GM23338 (cell line): Measurements from ENCODE around the gene WFS1. TPM values are rescaled to one million over a fixed set of nuclear protein-coding genes. Genes with fewer than 3 reads are reported as not detected.

Experiments used
- ATAC-seq: fragments of 200-7000 bp; cut with Tn5 transposase; 3 replicates; pipeline ENCODE4 v1.9.1; 2020
- DNase-seq: peaks from one replicate; pipeline ENCODE4 v3.0.0-alpha.2; 2015; ENCODE audit warnings: low spot score
- H2AFZ ChIP-seq: fragments of 200-600 bp; sonication (generic); 2 replicates; pipeline ENCODE4 v1.8.0; 2016; ENCODE audit warnings: antibody characterized with exemption, mild to moderate bottlenecking, moderate library complexity
- H3F3A ChIP-seq: fragments of 200-600 bp; sonication (generic); replicated peaks from 2 replicates; pipeline ENCODE4 v1.8.0; 2017; ENCODE audit warnings: antibody characterized with exemption, mixed run types, low read depth
- H3K27ac ChIP-seq: fragments of 200-600 bp; sonication (generic); 2 replicates; pipeline ENCODE4 v1.6.1; 2016; ENCODE audit warnings: low read depth
- H3K27me3 ChIP-seq: fragments of 200-600 bp; sonication (generic); 2 replicates; pipeline ENCODE4 v1.8.0; 2016; ENCODE audit warnings: mild to moderate bottlenecking, mixed run types, moderate library complexity; ENCODE audit not compliant: insufficient read depth
- H3K36me3 ChIP-seq: fragments of 200-600 bp; sonication (generic); 2 replicates; pipeline ENCODE4 v1.8.0; 2016; ENCODE audit warnings: mild to moderate bottlenecking; ENCODE audit not compliant: insufficient read depth
- H3K4me1 ChIP-seq: fragments of 200-600 bp; sonication (generic); 2 replicates; pipeline ENCODE4 v1.8.0; 2016; ENCODE audit warnings: mild to moderate bottlenecking, moderate library complexity; ENCODE audit not compliant: insufficient read depth
- H3K4me2 ChIP-seq: fragments of 200-600 bp; sonication (generic); 2 replicates; pipeline ENCODE4 v1.7.1; 2017; ENCODE audit warnings: mixed run types
- H3K4me3 ChIP-seq: fragments of 200-600 bp; sonication (generic); 2 replicates; pipeline ENCODE4 v1.6.1; 2016; ENCODE audit warnings: mixed run types
- H3K79me2 ChIP-seq: fragments of 200-600 bp; sonication (generic); replicated peaks from 2 replicates; pipeline ENCODE4 v1.8.0; 2017; ENCODE audit warnings: mild to moderate bottlenecking; ENCODE audit not compliant: insufficient read depth
- H3K9me2 ChIP-seq: fragments of 200-600 bp; sonication (generic); 2 replicates; pipeline ENCODE4 v1.8.0; 2017; ENCODE audit not compliant: insufficient read depth
- H4K20me1 ChIP-seq: fragments of 200-600 bp; sonication (generic); replicated peaks from 2 replicates; pipeline ENCODE4 v1.8.0; 2017; ENCODE audit warnings: mild to moderate bottlenecking; ENCODE audit not compliant: insufficient read depth
- H3K27ac Mint-ChIP-seq: 2 replicates; pipeline ENCODE4 v1.8.0; 2020; ENCODE audit warnings: inconsistent platforms, mild to moderate bottlenecking, moderate library complexity, mixed read lengths
- H3K27me3 Mint-ChIP-seq: 3 replicates; pipeline ENCODE4 v1.8.0; 2022; ENCODE audit warnings: low read depth, mild to moderate bottlenecking, moderate library complexity, mixed read lengths, inconsistent platforms; ENCODE audit not compliant: insufficient read depth, poor library complexity
- H3K36me3 Mint-ChIP-seq: 3 replicates; pipeline ENCODE4 v1.8.0; 2021; ENCODE audit warnings: low read depth, mild to moderate bottlenecking, inconsistent platforms, moderate library complexity, mixed read lengths
- H3K4me1 Mint-ChIP-seq: 3 replicates; pipeline ENCODE4 v1.8.0; 2020; ENCODE audit warnings: mild to moderate bottlenecking, inconsistent platforms, mixed read lengths
- H3K4me3 Mint-ChIP-seq: 3 replicates; pipeline ENCODE4 v1.8.0; 2021; ENCODE audit warnings: moderate library complexity, mild to moderate bottlenecking, inconsistent platforms, mixed read lengths
- H3K9me3 Mint-ChIP-seq: 3 replicates; pipeline ENCODE4 v1.8.0; 2020; ENCODE audit warnings: moderate library complexity, mild to moderate bottlenecking, inconsistent platforms, mixed read lengths
- CREB1 ChIP-seq: fragments of 250-450 bp; sonication (Bioruptor Pico); IDR thresholded peaks from 2 replicates; pipeline ENCODE4 v1.5.0; 2020; ENCODE audit warnings: low read depth, mild to moderate bottlenecking, moderate library complexity
- CTCF ChIP-seq, 2 experiments: fragments of 200-600 bp in 1 of 2; sonication (generic) in 1 of 2; conservative IDR thresholded peaks; 2 replicates each; pipeline versions ENCODE4 v1.5.1 to v1.6.1; 2016 to 2017; ENCODE audit warnings: antibody characterized with exemption in 2 of 2, low read depth in 2 of 2, mild to moderate bottlenecking in 2 of 2, moderate library complexity in 1 of 2
- ETS1 ChIP-seq: IDR thresholded peaks from 2 replicates; pipeline ENCODE4 v1.6.1; 2016; ENCODE audit warnings: antibody characterized with exemption
- EZH2 ChIP-seq: fragments of 200-600 bp; sonication (generic); IDR thresholded peaks from one replicate; pipeline ENCODE4 v1.8.0; 2017; ENCODE audit warnings: antibody characterized with exemption, mild to moderate bottlenecking, low read depth; ENCODE audit not compliant: unreplicated experiment
- EZH2phosphoT487 ChIP-seq: fragments of 200-600 bp; sonication (generic); IDR thresholded peaks from one replicate; pipeline ENCODE4 v1.8.1; 2018; ENCODE audit warnings: antibody characterized with exemption; ENCODE audit not compliant: unreplicated experiment
- JUNB ChIP-seq: IDR thresholded peaks from one replicate; pipeline ENCODE4 v1.6.1; 2016; ENCODE audit warnings: antibody characterized with exemption; ENCODE audit not compliant: unreplicated experiment
- NANOG ChIP-seq: IDR thresholded peaks from 2 replicates; pipeline ENCODE4 v1.6.1; 2016; ENCODE audit warnings: antibody characterized with exemption, borderline replicate concordance
- POLR2AphosphoS5 ChIP-seq: IDR thresholded peaks from 2 replicates; pipeline ENCODE4 v1.6.1; 2016; ENCODE audit warnings: antibody characterized with exemption, low read depth
- REST ChIP-seq: IDR thresholded peaks from one replicate; pipeline ENCODE4 v1.6.1; 2018; ENCODE audit warnings: antibody characterized with exemption; ENCODE audit not compliant: unreplicated experiment
- STAT1 ChIP-seq: IDR thresholded peaks from one replicate; pipeline ENCODE4 v1.6.1; 2016; ENCODE audit warnings: antibody characterized with exemption; ENCODE audit not compliant: unreplicated experiment
- ZNF114 ChIP-seq: fragments of 250-450 bp; sonication (Bioruptor Pico); IDR thresholded peaks from 2 replicates; pipeline ENCODE4 v1.5.0; 2020; ENCODE audit warnings: mild to moderate bottlenecking, moderate library complexity
- ZNF331 ChIP-seq: fragments of 250-450 bp; sonication (Bioruptor Pico); IDR thresholded peaks from 2 replicates; pipeline ENCODE4 v1.5.0; 2020; ENCODE audit warnings: low read depth, mild to moderate bottlenecking, moderate library complexity
- ZNF462 ChIP-seq: fragments of 250-450 bp; sonication (Bioruptor Pico); IDR thresholded peaks from 2 replicates; pipeline ENCODE4 v1.5.0; 2020; ENCODE audit warnings: mild to moderate bottlenecking, moderate library complexity
- polyA plus RNA-seq: library from polyadenylated mRNA; unstranded; fragments of >200 nt; fragmentation: Nextera tagmentation; extraction: Ambion mirVana; gene quantifications from 2 replicates; pipeline ENCODE4 v1.2.1, GENCODE V29; 2016
- total RNA-seq: library from RNA; depleted of rRNA; stranded (reverse); fragments of >200 nt; shearing (Covaris generic); gene quantifications from 2 replicates; pipeline ENCODE4 v1.2.3, GENCODE V29; 2014

Gene WFS1
- total and polyA plus RNA-seq, 2 experiments from 2014 or later: 24.7 to 45.4 TPM

GRCh38 chr4:6299875-6300274, 30.2 kb downstream of the WFS1 start (continued):
- TF ChIP-seq ZNF462: no peak

- Histone ChIP-seq H2AFZ (no peak overlapping the region), H3K9me2 (no peaks in the 10 kb centered on the region), H3K36me3 (no peaks in the 10 kb centered on the region; the same call in 1 of the 2 replicates), H3F3A (no peaks in the 10 kb centered on the region), H3K27me3 (no peaks in the 10 kb centered on the region), H3K4me1 (no peaks in the 10 kb centered on the region), H3K4me3 (no peak overlapping the region), H4K20me1 (no peaks in the 10 kb centered on the region), H3K79me2 (no peaks in the 10 kb centered on the region; the same call in 1 of the 2 replicates), H3K27ac (no peak overlapping the region), H3K4me2 (no peak overlapping the region)
- Mint-ChIP-seq H3K36me3 (peaks cover 36% of the 10 kb centered on the region), H3K9me3 (no peaks in the 10 kb centered on the region), H3K4me3 (no peak overlapping the region), H3K4me1 (no peaks in the 10 kb centered on the region), H3K27ac (no peak overlapping the region), H3K27me3 (peaks cover 7% of the 10 kb centered on the region)
- DNase-seq (no peak), ATAC-seq (no peak)
- no peak for TF ChIP-seq JUNB
- TF ChIP-seq ZNF331: no peak
- no peak for TF ChIP-seq EZH2
- no peak for TF ChIP-seq ETS1
- no peak for TF ChIP-seq ZNF114
- TF ChIP-seq REST: no peak
- no peak for TF ChIP-seq STAT1
- no peak for TF ChIP-seq CREB1 (CRISPR knock-in tag)
- TF ChIP-seq NANOG: no peak
- TF ChIP-seq EZH2phosphoT487: no peak
- TF ChIP-seq POLR2AphosphoS5: no peak
- no peak for TF ChIP-seq CTCF (conservative IDR thresholded peaks at IDR 0.05; ENCODE audit: low read depth in 2 of 2)
Measured at GRCh38 chr4:6300359-6300758, 30.7 kb downstream of the WFS1 start.
